Mucosa of rectum (tissue), 2 donors: Measurements from ENCODE around the gene PYCR2.

ENCODE experiments used
- H3K27ac ChIP-seq, 2 donors: one replicate each; pipeline ENCODE4 v1.7.0; 2013; ENCODE audit warnings: inconsistent platforms in 2 of 2, low read depth in 2 of 2, low read length in 2 of 2
- H3K27me3 ChIP-seq, 2 donors: one replicate each; pipeline ENCODE4 v1.7.0; 2013; ENCODE audit warnings: low read length in 2 of 2; ENCODE audit not compliant: control insufficient read depth in 2 of 2, insufficient read depth in 2 of 2
- H3K36me3 ChIP-seq, 2 donors: one replicate each; pipeline ENCODE4 v1.7.0; 2013; ENCODE audit warnings: low read length in 2 of 2; ENCODE audit not compliant: control insufficient read depth in 2 of 2, insufficient read depth in 2 of 2
- H3K4me1 ChIP-seq, 2 donors: one replicate each; pipeline ENCODE4 v1.7.0; 2013; ENCODE audit warnings: low read length in 2 of 2, mild to moderate bottlenecking in 1 of 2; ENCODE audit not compliant: control insufficient read depth in 2 of 2, insufficient read depth in 2 of 2
- H3K4me3 ChIP-seq, 2 donors: one replicate each; pipeline ENCODE4 v1.7.0; 2013; ENCODE audit warnings: low read length in 2 of 2
- H3K9ac ChIP-seq, 2 donors: one replicate each; pipeline ENCODE4 v1.7.0; 2013; ENCODE audit warnings: low read length in 2 of 2, low read depth in 1 of 2, mild to moderate bottlenecking in 1 of 2
- H3K9me3 ChIP-seq, 2 donors: one replicate each; pipeline ENCODE4 v1.7.0; 2013; ENCODE audit warnings: low read length in 2 of 2; ENCODE audit not compliant: control insufficient read depth in 2 of 2
- donor health status: healthy.
- donor health status: Normal muscosa, but diverticular disease.

PYCR2 gene

GRCh38 chr1:225921734-225922709, 2.0 kb downstream of the PYCR2 start:
- Histone ChIP-seq H3K27me3 (no peaks in the 10 kb centered on the region), H3K4me1 (peaks cover 16 to 19% of the 10 kb centered on the region in 2 donors), H3K27ac (no peak overlapping the region), H3K4me3 (peak overlapping the region in 1 of 2 donors; percentile 20), H3K36me3 (peaks cover 20 to 27% of the 10 kb centered on the region in 2 donors), H3K9ac (no peak overlapping the region), H3K9me3 (no peaks in the 10 kb centered on the region)

DNA sequence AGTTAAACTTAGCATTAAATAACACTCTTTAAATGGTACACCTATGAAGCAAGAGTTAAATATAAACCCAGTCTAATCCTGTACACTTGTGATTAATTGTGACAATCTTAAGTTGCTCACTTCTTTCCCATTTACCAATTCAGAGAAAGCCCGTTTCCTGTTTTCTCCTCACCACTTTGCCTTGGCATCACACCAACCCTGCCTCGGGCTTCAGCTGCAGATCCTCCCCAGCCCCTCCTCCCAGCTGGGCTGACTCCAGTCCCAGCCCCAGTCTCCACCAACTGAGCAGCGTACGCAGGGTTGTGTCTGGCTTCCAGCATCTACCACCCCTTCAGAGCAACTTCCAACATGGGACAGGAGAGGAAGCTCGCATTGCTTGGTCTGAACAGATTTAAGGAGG, 4.1 kb downstream of the PYCR2 start:
- no peaks in the 10 kb centered on the region for H3K9me3 ChIP-seq
- no peak overlapping the region for H3K27ac ChIP-seq
- no peak overlapping the region for H3K9ac ChIP-seq
- no peaks in the 10 kb centered on the region for H3K27me3 ChIP-seq
- H3K36me3 ChIP-seq, result peaks cover 27 to 33% of the 10 kb centered on the region in 2 donors
- H3K4me1 ChIP-seq, result peaks cover 16 to 19% of the 10 kb centered on the region in 2 donors
- no peak overlapping the region for H3K4me3 ChIP-seq

DNA sequence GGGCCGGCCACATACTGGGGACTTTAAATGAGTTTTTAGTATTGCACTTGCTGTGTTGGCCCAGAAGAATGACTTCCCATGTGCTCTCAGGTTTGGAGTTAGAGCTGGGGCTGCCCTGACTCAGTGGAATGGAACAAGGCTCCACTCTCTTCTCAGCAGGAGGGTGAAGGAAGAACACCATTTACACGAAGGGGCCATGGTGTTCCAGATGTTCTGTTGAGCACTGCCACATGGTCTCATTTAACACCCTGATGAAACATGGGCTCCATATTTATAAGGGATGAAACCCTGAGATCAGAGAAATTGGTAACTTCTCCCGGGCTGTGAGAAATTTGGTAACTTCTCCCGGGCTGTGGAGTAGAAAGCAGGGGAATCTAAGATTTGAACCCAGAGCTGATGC, 5.8 kb downstream of the PYCR2 start:
- Histone ChIP-seq H3K9ac (no peak overlapping the region), H3K4me3 (no peak overlapping the region), H3K27ac (no peak overlapping the region), H3K9me3 (no peaks in the 10 kb centered on the region), H3K27me3 (no peaks in the 10 kb centered on the region), H3K36me3 (peaks cover 27 to 33% of the 10 kb centered on the region in 2 donors), H3K4me1 (peaks cover 12 to 16% of the 10 kb centered on the region in 2 donors)

- peaks cover 27 to 33% of the 10 kb centered on the region in 2 donors for H3K36me3 ChIP-seq
- no peak overlapping the region for H3K9ac ChIP-seq
- H3K27ac ChIP-seq, result no peak overlapping the region
- no peaks in the 10 kb centered on the region for H3K27me3 ChIP-seq
- H3K4me1 ChIP-seq, result peaks cover 4 to 8% of the 10 kb centered on the region in 2 donors
- no peak overlapping the region for H3K4me3 ChIP-seq
- no peaks in the 10 kb centered on the region for H3K9me3 ChIP-seq
Measured at GRCh38 chr1:225917536-225917935, 6.5 kb downstream of the PYCR2 start.

DNA sequence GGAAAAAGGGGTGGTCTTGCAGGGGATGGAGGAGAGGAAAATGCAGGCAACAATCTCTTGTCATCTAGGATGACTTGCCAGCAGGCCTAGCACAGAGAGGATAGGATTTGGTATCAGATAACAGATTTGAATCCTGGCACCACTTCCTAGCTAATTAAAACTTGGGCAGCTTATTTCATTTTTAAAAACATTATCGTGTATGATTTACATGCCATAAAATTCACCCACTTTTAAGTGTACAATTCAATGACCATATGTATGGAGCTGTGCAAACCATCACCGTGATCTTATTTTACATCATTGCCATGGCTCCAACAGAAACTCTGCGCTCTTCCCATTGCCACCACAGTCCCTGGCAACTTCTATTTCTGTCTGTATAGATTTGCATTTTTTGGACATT, 6.9 kb downstream of the PYCR2 start:
- H3K9ac ChIP-seq, result no peak overlapping the region
- H3K4me3 ChIP-seq, result no peak overlapping the region
- H3K9me3 ChIP-seq, result no peaks in the 10 kb centered on the region
- no peak overlapping the region for H3K27ac ChIP-seq
- H3K36me3 ChIP-seq, result peaks cover 26 to 32% of the 10 kb centered on the region in 2 donors
- H3K4me1 ChIP-seq, result peaks cover 0 to 5% of the 10 kb centered on the region in 2 donors
- H3K27me3 ChIP-seq, result no peaks in the 10 kb centered on the region

- Histone ChIP-seq H3K4me1 (peaks cover 12% of the 10 kb centered on the region in 2 donors), H3K4me3 (no peak overlapping the region), H3K36me3 (peaks cover 15 to 17% of the 10 kb centered on the region in 2 donors), H3K9ac (no peak overlapping the region), H3K9me3 (no peaks in the 10 kb centered on the region), H3K27me3 (no peaks in the 10 kb centered on the region), H3K27ac (no peak overlapping the region)
Measured at GRCh38 chr1:225915538-225915991, 8.5 kb downstream of the PYCR2 start.

DNA sequence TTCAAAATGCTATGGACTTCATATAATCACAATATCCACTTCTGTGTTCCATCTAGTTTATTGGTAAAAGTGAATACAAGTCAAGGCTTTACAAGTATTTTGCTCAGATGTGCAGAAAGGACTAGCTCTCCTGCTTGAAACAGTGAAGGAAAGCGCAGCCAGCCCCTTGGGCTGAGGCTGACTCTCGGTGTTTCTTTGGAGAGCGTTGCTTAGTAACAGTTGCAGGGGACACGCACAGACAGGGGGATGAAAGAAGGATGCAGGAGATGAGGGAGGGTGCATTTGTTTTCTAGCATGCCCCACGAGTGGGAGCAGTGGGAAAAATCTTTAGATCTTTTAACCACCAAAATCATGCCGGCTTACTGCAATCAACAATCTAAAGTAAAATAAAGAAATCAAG, 9.1 kb downstream of the PYCR2 start:
- Histone ChIP-seq H3K4me1 (peaks cover 13 to 18% of the 10 kb centered on the region in 2 donors), H3K27me3 (no peaks in the 10 kb centered on the region), H3K36me3 (peaks cover 15% of the 10 kb centered on the region in 2 donors), H3K27ac (no peak overlapping the region), H3K9ac (no peak overlapping the region), H3K9me3 (no peaks in the 10 kb centered on the region), H3K4me3 (no peak overlapping the region)

GRCh38 chr1:225914391-225914790, 9.7 kb downstream of the PYCR2 start:
- Histone ChIP-seq H3K9ac (no peak overlapping the region), H3K4me3 (no peak overlapping the region), H3K27me3 (no peaks in the 10 kb centered on the region), H3K9me3 (no peaks in the 10 kb centered on the region), H3K36me3 (peaks cover 14 to 15% of the 10 kb centered on the region in 2 donors), H3K27ac (no peak overlapping the region), H3K4me1 (peaks cover 10 to 24% of the 10 kb centered on the region in 2 donors)

GRCh38 chr1:225911191-225912130, 12.6 kb downstream of the PYCR2 start:
- Histone ChIP-seq H3K4me1 (peaks cover 10 to 24% of the 10 kb centered on the region in 2 donors), H3K4me3 (peak overlapping the region; percentile 36 to 57), H3K27ac (no peak overlapping the region), H3K36me3 (peaks cover 2 to 3% of the 10 kb centered on the region in 2 donors), H3K9me3 (no peaks in the 10 kb centered on the region), H3K27me3 (no peaks in the 10 kb centered on the region), H3K9ac (peak overlapping the region in 1 of 2 donors; percentile 21)
